OCI-LY3 (cell line): ENCODE data around the gene AFAP1.

Source experiments
- EZH2phosphoT487 ChIP-seq: fragments of 200-600 bp; shearing (Covaris generic); IDR thresholded peaks from 2 replicates; pipeline ENCODE4 v1.6.1; 2018; ENCODE audit warnings: antibody characterized with exemption, mixed run types, low read depth
- TF ChIP-seq, protein P1 (sequence below): fragments of 200-600, 300-600 bp; sonication (generic); IDR thresholded peaks from 2 replicates; pipeline ENCODE4 v1.5.1; 2014; ENCODE audit warnings: antibody characterized with exemption, low read length, low read depth

DNA sequence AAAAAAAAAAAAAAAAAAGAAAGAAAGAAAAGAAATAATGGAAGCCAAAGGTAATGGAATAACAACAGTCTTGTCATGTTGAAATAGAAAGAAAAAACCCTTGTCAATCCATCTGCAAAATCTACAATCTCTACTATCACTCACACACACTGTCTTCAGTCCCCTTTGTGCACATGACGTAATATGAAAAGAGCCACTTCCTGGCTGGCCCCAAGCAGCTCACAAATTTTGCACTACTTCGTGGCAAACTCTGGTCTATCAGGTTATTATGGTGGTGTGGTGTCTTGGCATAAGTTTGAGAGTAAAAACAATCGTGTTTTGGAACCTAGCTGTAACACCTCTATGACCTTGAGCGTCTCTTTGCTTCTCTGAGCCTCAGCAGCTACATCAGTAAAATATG is 8.3 kb upstream of the AFAP1 start:
- TF ChIP-seq, protein P1, sequence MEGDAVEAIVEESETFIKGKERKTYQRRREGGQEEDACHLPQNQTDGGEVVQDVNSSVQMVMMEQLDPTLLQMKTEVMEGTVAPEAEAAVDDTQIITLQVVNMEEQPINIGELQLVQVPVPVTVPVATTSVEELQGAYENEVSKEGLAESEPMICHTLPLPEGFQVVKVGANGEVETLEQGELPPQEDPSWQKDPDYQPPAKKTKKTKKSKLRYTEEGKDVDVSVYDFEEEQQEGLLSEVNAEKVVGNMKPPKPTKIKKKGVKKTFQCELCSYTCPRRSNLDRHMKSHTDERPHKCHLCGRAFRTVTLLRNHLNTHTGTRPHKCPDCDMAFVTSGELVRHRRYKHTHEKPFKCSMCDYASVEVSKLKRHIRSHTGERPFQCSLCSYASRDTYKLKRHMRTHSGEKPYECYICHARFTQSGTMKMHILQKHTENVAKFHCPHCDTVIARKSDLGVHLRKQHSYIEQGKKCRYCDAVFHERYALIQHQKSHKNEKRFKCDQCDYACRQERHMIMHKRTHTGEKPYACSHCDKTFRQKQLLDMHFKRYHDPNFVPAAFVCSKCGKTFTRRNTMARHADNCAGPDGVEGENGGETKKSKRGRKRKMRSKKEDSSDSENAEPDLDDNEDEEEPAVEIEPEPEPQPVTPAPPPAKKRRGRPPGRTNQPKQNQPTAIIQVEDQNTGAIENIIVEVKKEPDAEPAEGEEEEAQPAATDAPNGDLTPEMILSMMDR, result no peak
- no peak for TF ChIP-seq EZH2phosphoT487
